NCI-H226 (cell line): ENCODE measurements around the gene TOB2.
"Not testable (repeated sequence)": the region's sequence is repeated elsewhere in the genome, so short reads cannot be mapped to it uniquely, and the experiment has no call there.

Experiments
- DNase-seq: peaks from one replicate; pipeline ENCODE4 v3.0.0-alpha.2; 2015

TOB2 gene

DNA sequence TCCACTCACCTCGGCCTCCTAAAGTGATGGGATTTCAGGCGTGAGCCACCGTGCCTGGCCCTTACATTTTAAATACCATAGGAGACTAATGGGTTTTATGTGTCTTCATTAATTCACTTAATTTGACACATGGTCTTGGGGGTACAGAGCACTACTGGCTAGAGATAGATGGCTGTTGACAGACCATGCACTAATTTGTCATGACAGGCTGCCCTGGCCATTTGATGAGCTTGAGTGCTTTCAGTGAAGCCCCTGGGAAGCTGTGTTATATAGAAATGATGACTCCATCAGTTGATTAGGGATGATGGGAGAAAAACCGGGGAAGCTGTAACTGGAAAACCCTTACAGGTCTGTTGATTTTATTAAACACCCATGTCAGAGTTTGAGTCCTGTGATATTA, 15.3 kb upstream of the TOB2 start:
- no peak for DNase-seq

DNA sequence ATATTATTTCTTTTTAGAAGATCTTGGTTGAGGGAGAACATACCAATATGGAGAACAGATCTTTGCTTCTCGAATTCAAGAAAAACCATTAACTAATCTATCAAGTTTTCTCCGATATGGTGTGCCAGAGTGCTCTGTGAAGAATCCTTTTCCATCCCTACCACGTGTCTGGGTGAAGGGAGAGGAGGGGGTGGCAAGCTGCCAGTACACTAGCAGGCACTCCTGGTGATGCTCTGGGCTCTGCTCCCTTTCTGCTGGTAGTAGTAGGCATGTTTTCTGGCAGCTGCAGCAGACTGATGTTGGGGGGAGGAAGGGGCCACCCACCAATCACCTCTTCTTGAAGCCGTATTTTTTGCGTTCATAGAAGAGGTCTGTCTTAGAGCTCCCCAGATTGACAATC, 13.5 kb upstream of the TOB2 start:
- not testable (repeated sequence) for DNase-seq

DNA sequence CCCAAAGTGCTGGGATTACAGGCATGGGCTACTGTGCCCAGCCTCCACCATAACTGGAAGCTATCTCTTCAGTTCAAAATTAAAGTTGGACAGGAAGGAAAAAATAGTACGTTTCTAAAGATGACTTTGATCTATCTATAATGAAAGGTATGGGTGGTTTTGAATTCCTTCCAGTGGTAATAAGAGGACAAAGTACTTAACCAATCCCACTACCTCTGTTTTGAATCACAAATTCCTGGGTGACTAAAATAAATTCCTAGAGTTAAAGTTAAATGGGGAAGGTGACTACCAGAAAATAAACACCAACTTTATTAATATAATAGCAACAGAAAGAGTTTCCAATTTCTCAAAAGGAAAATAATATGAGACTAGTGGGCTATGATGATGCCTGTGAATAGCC, 12.8 kb upstream of the TOB2 start:
- no peak for DNase-seq

DNA sequence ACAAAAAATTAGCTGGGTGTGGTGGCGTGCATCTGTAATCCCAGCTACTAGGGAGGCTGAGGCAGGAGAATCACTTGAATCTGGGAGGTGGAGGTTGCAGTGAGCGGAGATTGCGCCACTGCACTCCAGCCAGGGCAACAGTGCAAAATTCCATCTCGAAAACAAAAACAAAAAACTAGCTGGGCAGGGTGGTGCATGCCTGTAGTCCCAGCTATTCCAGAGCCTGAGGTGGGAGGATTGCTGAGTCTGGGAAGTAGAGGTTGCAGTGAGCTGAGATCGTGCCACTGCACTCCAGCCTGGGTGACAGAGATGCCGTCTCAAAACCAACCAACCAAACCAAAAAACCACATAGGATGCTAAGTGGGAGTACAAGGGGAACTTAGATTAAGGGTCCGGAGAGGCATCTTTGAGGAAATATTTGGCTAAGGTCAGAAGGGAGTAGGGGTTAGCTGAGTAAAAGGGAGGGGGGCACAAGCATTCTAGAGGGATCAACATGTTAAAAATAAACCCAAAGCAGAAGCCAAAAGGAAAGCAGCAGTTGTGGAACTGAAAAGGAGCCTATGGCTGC, 11.6 kb upstream of the TOB2 start:
- no peak for DNase-seq

DNA sequence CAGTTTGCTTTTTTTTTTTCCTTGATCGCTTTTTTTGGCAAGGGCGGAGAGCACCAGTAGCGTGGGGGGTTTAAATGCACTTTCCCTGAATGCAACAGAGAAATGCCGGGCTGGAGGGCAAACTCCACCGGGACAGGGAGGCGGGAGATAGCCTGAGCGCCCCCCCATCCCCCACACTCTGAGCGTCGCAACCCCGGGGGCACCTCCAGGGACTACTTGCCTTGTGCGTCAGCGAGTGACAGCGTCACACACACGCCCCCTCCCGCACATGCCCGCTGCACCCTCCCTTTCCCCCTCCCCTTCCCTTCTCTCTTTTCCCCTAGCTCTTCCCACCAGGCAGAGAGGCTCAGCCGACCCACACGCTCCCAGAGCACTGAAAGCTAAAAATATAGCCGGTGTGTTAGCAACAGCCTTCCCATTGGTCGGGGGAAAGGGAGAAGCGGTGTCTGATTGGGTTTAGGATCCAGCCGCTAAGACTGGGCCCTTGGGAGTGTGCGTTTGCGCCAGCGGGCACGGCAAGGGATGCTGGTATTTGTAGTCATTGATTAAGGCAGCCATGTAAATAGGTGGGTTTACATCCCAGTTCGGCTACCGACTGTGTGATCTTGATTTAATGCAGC, 1.7 kb upstream of the TOB2 start:
- peak; percentile 94 for DNase-seq

DNA sequence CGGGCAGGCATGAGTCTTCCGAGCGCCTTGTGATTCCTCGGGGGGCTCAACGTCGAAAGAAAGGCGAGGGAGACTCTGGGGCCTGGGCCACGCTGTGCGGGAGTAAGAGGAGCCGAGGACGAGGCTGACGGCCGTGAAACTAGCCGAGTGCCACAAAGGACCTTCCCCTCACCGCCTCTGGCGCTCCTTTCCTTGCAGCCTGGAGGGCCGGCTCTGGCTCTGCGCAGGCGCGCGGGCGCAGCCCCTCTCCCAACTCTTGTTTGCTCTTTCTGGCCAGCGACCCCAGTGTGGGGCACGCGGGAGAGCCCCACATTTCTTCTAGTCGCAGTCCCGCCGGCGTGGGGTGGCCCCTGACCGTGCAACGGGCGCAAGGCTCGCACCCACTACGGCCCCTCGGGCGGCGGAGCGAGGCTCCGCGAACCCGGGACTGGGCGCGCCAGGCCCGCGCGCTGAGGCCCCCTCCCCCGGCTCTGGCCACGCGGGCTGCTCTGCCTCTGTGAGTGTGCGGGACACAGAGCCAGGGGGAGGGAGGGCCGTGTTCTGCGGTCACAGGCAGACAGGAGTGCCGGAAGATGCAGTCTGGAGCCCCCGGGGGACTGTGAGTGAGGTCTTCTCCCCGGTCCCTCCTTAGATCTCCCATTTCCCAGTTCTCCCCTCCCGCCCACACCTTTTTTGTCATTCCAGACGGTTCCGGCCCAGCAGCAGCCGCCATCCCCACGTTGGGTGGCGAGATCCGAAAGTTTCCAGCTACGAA, 1.0 kb upstream of the TOB2 start:
- DNase-seq, result no peak

DNA sequence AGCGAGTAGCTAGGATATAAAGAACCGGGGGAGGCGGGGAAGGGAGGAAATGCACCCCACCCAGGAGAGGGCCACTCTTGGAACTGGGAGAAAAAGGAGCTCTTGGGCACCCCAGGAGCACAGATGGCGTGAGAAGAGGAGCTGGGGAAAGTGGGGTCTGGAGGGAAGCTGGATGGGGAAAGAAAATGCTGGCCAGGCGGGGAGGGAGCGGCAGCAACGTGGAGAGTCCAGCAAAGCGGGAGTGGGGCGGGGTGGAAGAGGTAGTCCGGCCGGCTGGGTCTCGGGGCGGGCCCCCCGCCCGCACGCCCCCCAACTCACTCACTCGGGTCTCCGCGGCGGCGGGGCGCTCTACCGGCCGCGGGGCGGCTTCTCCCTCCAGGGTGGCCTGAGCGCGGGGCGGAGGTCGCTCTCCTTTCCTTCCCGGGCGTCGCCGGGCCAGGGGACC, 522 bp downstream of the TOB2 start:
- no peak for DNase-seq

DNA sequence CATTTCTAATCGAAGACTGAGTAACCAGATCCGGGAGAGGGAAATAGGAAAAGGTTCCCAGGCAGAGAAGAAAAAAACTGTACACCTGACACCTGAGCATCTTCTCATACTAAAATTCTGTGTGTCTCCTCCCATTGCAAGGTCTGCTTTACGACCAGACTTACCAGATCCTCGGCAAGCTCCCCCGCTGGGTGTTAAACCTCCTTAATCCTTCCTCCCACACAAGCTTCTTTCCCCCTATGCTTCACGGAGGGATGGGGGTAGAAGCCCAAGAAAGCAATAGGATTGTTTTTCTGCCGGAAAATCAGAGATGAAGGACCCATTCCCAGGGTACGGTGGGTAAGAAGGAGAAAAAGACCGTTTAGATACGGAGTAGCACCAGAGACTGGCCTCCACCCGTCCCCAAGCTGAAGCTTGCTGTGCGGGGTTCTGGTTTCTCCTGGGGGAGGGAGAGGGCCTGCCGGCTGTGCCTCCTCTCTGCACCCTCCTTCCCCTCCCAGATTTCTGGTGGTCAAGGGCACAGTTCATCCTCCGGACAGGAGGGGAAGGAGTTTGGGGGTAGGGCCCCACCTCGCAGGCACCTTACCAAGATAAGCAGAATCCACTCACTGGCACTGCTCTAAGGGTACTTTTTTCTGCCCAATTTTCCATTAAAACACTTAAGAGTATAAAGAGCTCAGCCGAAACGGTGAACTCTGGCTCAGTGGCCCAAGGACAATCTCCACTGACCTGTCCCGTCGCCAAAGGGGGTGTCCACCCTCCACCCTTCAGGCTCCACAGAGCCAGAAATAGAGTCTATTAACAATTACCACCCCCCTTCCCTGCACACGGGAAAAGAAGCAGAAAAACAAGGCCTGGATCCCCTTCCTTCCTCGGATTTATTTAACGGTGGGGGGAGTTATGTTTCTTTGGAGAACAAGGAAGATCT, 1.2 kb downstream of the TOB2 start:
- no peak for DNase-seq

DNA sequence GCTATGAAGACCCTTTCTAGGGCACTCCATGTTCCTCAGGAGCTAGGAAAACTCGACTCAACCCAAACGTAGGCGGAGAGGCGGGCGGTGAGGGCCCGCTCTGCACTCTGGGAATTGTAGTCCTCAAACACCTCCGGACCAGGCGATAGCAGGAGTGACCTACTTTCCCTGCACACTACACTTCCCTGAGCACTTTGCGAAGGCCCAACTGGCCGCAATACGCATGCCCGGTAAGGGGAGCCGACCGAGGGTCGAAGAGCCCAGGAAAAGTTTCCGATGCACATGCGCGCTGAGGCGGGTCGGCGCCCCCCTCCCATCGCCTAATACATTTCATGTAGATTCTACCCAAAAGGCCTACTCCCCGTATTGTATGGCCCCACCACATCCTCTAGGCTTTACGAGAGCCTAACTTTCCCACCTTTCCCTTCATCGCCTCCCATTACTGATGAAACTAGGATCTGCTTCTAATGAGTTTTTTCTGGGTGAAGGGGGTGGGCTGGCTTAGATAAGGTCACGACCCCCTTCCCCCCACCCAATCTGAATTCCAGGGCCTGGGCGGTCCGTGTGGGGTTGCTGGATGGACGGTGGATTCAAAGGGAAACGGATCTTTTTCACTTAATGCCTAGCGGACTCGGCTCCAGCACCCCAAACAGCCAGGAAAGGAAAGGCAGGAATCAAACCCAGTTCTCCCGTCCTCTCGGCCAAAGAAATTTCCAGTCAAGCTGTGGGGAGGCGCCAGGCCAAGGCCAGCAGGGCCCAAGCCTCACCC, 2.1 kb downstream of the TOB2 start:
- peak; percentile 85 for DNase-seq

DNA sequence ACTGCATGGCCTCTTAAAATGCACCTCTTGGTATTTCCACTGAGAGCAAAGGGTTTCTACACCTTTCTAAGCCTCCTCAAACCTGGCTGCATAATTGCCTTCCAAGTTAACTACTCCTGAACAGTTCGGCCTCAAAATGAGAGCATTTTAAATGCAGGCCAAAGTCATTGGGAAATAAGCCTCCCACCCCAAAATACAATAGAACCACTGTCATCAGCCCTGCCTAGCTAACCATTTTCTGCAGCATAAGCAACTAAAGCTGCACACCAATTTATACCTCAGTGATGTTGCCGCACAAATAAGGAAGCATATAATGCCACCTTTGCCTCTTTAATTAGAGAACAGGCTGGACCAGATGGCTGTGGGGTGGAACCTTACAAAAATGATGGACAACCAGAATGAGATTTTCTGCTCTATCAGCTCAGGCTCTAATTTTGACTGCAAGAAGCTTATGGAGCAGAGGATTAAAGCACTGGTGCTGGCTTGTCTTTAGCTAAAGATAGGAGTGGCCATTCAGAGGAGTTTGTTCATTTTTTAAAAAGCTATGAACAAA, 4.3 kb downstream of the TOB2 start:
- DNase-seq, result no peak

DNA sequence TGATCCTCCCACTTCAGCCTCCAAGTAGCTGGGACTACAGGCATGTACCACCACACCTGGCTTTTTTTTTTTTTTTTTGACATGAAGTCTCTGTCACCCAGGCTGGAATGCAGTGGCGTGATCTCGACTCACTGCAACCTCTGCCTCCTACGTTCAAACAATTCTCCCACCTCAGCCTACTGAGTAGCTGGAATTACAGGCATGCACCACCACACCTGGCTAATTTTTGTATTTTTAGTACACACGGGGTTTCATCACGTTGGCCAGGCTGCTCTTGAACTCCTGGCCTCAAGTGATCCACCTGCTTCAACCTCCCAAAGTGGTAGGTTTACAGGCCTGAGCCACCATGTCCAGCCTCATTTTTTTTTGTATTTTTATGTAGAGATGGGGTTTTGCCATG, 6.1 kb downstream of the TOB2 start:
- not testable (repeated sequence) for DNase-seq

DNA sequence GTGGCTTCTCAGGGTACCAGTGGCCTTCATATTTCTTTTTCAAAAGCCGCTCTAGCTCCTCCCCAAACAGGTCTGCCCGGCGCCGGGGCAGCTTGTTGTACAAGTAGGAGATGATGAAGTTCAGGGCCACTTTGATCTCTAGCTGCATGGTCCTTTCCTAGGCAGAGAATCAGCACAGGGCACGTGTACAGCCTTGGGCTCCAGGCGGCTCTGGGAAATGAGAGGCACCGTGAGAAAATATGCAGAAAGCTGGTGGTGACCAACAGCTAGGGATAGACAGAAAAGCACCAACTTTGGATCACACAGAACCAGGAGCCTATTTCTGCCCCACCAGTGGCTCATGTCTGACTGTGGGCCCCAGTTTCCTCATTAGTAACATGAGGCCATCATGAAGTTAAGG, 9.4 kb downstream of the TOB2 start:
- no peak for DNase-seq

DNA sequence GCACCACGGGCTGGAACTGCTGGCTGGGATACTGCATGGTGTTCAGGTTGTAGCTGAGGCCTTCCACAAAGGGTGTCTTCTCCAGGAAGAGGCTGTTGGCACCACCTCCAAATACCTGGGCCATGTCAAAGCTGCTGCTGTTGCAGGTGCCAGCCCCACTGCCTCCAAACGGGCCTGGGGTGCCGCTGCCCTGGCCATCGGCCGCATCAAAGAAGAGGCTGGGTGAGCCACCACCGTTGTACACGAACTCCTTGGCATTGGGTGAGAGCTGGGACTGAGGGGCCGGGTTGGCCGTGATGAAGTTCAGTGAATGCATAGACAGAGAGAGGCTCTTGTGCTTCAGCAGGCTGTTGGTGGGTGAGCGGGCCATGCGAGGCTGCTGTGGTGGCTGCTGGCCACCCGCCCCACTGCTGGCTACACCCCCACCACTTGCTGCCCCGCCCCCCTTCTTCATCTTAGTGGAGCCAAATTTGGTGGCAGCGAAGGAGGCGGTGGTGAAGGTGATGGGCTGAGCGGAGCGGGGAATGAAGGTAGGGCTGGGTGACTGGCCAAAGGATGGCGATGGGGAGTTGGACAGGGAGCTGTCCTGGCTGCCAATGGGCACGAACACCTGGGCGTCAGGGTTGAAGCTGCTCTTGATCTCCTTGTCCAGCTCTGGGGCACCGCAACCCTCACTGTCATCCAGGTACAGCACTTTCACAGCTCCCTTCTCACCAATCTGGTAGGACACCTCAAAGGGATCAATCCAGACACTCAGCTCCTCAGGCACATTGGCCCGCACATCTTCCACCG, 10.1 kb downstream of the TOB2 start:
- DNase-seq, result no peak

DNA sequence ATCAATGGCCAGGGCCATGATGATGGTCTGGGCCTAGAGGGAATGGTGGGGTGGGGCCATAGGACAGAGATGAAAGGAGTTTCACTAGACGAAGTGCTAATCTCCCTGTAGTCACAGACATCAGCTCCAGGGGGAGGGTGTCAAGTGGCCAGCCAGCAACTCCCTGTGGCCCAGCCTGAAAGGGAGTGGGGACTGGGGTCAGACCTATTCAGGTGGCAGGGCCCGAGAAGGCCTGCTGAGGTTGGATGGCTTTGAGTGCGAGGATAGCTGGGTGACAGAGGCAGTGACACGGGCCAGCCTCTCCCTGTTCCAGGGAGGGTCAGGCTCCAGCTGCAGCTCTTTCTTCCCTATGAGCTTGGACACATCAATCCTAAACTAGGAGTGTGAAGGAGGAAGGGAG, 11.0 kb downstream of the TOB2 start:
- DNase-seq, result no peak

DNA sequence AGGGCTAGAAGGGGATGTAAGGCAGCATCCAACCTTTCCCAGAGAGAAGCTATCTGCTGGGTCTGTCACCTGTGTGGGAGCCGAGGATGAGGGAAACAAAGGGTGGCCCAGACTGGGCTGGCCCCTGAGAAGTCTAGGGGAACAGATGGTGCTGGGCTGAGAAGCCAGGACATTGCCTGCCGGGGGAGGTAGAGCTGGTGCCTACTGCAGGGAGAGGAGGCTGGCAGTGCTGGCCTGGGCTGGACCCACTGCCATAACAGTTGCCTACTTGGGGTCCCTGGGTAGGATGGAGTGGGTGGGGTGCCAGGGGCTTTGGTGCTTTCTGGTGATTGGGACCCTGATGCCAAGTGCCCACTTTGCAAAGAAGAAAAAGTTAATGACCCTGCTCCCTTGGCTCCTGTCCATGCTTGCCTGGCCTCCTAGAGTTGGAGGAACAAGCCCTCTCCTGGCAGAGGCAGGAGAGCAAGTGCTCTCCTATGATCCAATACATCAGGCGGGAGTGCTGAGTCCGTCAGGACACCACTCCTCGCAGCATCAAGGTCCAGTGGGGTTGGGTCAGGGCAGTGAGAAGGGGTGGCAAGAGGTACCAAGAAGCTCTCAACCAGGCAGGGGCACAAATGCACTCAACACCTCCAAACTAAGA, 12.1 kb downstream of the TOB2 start:
- DNase-seq, result not testable (repeated sequence)

DNA sequence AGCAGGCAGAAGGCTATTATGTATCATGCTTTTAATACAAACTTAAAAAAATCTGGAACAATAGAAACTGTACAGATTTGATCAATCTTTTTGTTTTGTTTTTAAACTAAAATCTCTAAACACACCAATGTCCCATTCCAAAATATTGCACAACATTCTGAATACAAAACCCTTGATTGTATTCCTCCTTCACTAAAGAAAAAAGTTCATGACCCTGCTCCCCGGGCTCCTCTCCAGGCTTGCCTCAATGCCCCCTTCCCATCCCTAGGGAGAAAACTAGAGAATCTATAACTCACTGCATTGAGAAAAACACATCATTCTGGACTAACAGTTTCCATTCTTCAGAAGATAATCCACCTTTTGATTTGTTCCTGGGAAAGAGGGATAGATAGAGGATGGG, 13.1 kb downstream of the TOB2 start:
- not testable (repeated sequence) for DNase-seq

DNA sequence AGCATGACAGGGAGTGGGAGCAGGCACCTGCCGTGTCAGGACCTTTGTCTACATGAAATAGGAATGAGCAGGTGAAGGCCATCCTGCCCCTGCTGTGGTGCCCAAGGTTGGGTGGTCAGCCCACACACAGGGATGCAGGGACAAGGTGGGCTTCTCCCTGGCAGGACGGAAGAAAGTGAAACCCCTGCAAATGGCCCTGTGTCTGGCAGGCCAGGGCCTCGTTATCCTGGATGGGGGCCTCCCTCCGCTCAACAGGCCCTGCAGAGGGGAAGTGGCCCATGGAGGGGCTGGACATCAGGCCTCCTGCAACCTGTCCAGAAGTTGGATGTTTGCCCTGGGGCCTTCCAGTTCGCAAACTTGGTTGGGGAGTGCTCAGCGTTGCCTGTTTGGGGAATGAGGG, 14.9 kb downstream of the TOB2 start:
- DNase-seq, result no peak

DNA sequence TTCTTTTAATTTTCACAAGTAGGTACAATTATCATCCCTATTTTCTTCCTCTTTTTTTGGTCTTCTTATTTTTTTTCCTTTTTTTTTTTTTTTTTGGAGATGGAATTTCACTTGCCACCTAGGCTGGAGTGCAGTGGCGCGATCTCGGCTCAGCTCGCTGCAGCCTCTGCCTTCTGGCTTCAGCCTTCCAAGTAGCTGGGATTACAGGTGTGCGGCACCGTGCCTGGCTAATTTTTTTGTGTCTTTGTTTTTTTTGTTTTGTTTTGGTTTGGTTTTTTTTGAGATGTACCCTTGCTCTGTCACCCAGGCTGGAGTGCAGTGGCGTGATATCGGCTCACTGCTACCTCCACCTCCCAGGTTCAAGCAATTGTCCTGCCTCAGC, 16.7 kb downstream of the TOB2 start:
- no peak for DNase-seq

DNA sequence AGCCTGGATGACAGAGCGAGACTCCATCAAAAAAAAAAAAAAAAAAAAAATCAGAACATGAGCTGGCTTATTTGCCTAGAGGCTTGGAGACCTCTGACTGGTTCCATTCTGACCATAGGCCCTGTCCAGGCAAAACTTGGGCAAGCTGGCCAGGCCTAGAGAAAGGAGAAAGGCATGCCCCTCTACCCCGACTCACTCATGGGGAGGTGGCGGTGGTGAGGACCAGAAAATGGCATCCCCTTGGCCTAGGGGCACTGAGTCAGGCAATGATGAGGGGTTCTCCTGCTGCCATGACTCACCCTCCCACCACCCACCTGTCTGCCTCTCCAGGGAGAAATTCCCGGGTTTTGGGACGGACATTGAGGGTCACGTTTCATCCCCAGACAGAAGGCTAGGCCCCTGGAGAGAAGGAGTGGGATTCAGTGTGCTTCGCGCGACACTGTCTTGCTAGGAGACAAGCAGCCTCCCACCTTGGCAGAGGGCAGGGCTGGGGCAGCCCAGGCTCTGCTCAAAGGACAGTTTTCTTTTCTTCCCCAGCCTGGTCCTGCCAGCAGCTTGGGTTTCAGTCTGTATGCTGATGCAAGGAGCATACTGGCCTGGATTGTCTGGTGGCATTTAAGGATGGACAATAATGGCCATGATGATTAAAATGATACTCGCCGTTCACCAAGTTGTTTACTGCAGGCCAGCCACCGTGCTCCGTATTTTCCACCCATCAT, 17.2 kb downstream of the TOB2 start:
- DNase-seq, result no peak
